Forelimb muscle (tissue), 1 donor: ENCODE measurements around the gene PID1. TPM values are rescaled to one million over a fixed set of nuclear protein-coding genes. Genes with fewer than 3 reads are reported as not detected.
"Not testable (repeated sequence)": the region's sequence is repeated elsewhere in the genome, so short reads cannot be mapped to it uniquely, and the experiment has no call there.

ENCODE experiments used
- DNase-seq: peaks from one replicate; pipeline ENCODE4 v3.0.0-alpha.2; 2013; ENCODE audit warnings: low read depth
- polyA plus RNA-seq: library from polyadenylated mRNA; unstranded; fragments of 120-200 nt; gene quantifications from one replicate; pipeline ENCODE4 v1.2.1, GENCODE V29; 2013; ENCODE audit not compliant: insufficient read length

The PID1 gene
- polyA plus RNA-seq, 1 donor, result 25.2 TPM

GRCh38 chr2:229111744-229112143 is 159.3 kb downstream of the PID1 start:
- DNase-seq, result no peak

GRCh38 chr2:229109195-229109594 is 161.9 kb downstream of the PID1 start:
- DNase-seq, result no peak

- no peak for DNase-seq
Measured at GRCh38 chr2:229107601-229108000, 163.5 kb downstream of the PID1 start.

GRCh38 chr2:229104974-229105387 is 166.1 kb downstream of the PID1 start:
- DNase-seq, result no peak

GRCh38 chr2:229104025-229104424 is 167.1 kb downstream of the PID1 start:
- DNase-seq, result no peak

- DNase-seq, result no peak
Measured at GRCh38 chr2:229101314-229101713, 169.8 kb downstream of the PID1 start.

GRCh38 chr2:229099231-229099630 is 171.9 kb downstream of the PID1 start:
- DNase-seq, result no peak

- no peak for DNase-seq
Measured at GRCh38 chr2:229098801-229099200, 172.3 kb downstream of the PID1 start.

- no peak for DNase-seq
Measured at GRCh38 chr2:229096409-229097066, 174.5 kb downstream of the PID1 start.

- DNase-seq, result no peak
Measured at GRCh38 chr2:229095472-229095871, 175.6 kb downstream of the PID1 start.

GRCh38 chr2:229090225-229090624 is 180.9 kb downstream of the PID1 start:
- no peak for DNase-seq

GRCh38 chr2:229089776-229090175 is 181.3 kb downstream of the PID1 start:
- DNase-seq, result no peak

- no peak for DNase-seq
Measured at GRCh38 chr2:229088966-229089700, 182.0 kb downstream of the PID1 start.

GRCh38 chr2:229088517-229088913 is 182.6 kb downstream of the PID1 start:
- no peak for DNase-seq

GRCh38 chr2:229087843-229088516 is 183.1 kb downstream of the PID1 start:
- no peak for DNase-seq

GRCh38 chr2:229087267-229087666 is 183.8 kb downstream of the PID1 start:
- no peak for DNase-seq

- DNase-seq, result no peak
Measured at GRCh38 chr2:229085439-229085838, 185.6 kb downstream of the PID1 start.

GRCh38 chr2:229084447-229084846 is 186.6 kb downstream of the PID1 start:
- DNase-seq, result no peak

GRCh38 chr2:229083606-229084340 is 187.3 kb downstream of the PID1 start:
- DNase-seq, result no peak

- no peak for DNase-seq
Measured at GRCh38 chr2:229081411-229081810, 189.7 kb downstream of the PID1 start.

GRCh38 chr2:229080172-229080571 is 190.9 kb downstream of the PID1 start:
- DNase-seq, result no peak

GRCh38 chr2:229076886-229077285 is 194.2 kb downstream of the PID1 start:
- DNase-seq, result not testable (repeated sequence)
